DND-41 (cell line): Measurements from ENCODE around the gene CCDC80.

Experiments used
- ATAC-seq: fragments of 200-7000 bp; cut with Tn5 transposase; 3 replicates; pipeline ENCODE4 v1.9.1; 2021; ENCODE audit warnings: low read depth; ENCODE audit not compliant: insufficient read depth
- DNase-seq: peaks from one replicate; pipeline ENCODE4 v3.0.0-alpha.2; 2020
- H2AFZ ChIP-seq: 2 replicates; pipeline ENCODE4 v1.6.0; 2012; ENCODE audit warnings: low read depth, low read length
- H3K27ac ChIP-seq: 2 replicates; pipeline ENCODE4 v1.5.1; 2012; ENCODE audit warnings: low read length, inconsistent platforms
- H3K27me3 ChIP-seq: fragments of 200-600 bp; sonication (generic); 2 replicates; pipeline ENCODE4 v1.6.0; 2012; ENCODE audit warnings: low read length, mild to moderate bottlenecking, inconsistent platforms; ENCODE audit not compliant: insufficient read depth, poor library complexity
- H3K36me3 ChIP-seq: 2 replicates; pipeline ENCODE4 v1.5.1; 2012; ENCODE audit warnings: low read length, inconsistent platforms; ENCODE audit not compliant: insufficient read depth
- H3K4me1 ChIP-seq: 2 replicates; pipeline ENCODE4 v1.5.1; 2012; ENCODE audit warnings: mild to moderate bottlenecking, low read length; ENCODE audit not compliant: insufficient read depth
- H3K4me2 ChIP-seq: 2 replicates; pipeline ENCODE4 v1.6.0; 2012; ENCODE audit warnings: mild to moderate bottlenecking, moderate library complexity, low read length, inconsistent platforms; ENCODE audit not compliant: insufficient read depth
- H3K4me3 ChIP-seq, 2 experiments: fragments of 200-600 bp in 1 of 2; shearing (Covaris generic) in 1 of 2; 2 replicates each; pipeline ENCODE4 v1.5.1; 2012 to 2016; ENCODE audit warnings: inconsistent platforms in 2 of 2, low read length in 2 of 2, mild to moderate bottlenecking in 2 of 2, low read depth in 1 of 2, moderate library complexity in 1 of 2
- H3K79me2 ChIP-seq: 2 replicates; pipeline ENCODE4 v1.6.0; 2012; ENCODE audit warnings: low read length, inconsistent platforms; ENCODE audit not compliant: insufficient read depth
- H3K9ac ChIP-seq: 2 replicates; pipeline ENCODE4 v1.6.0; 2012; ENCODE audit warnings: low read depth, mild to moderate bottlenecking, inconsistent platforms, low read length, moderate library complexity
- H3K9me3 ChIP-seq: 2 replicates; pipeline ENCODE4 v1.5.1; 2012; ENCODE audit warnings: low read length, moderate library complexity, mild to moderate bottlenecking, inconsistent platforms; ENCODE audit not compliant: insufficient read depth, severe bottlenecking
- H4K20me1 ChIP-seq: 2 replicates; pipeline ENCODE4 v1.6.0; 2012; ENCODE audit warnings: low read length; ENCODE audit not compliant: insufficient read depth
- CTCF ChIP-seq: IDR thresholded peaks from 2 replicates; pipeline ENCODE4 v1.5.1; 2012; ENCODE audit warnings: borderline replicate concordance, low read length, moderate library complexity, mild to moderate bottlenecking; ENCODE audit not compliant: poor library complexity, severe bottlenecking; ENCODE audit errors: extremely low read depth
- EZH2 ChIP-seq: IDR thresholded peaks from 3 replicates; pipeline ENCODE4 v1.6.1; 2012; ENCODE audit warnings: borderline replicate concordance, low read depth, mild to moderate bottlenecking, moderate library complexity, low read length, inconsistent platforms; ENCODE audit not compliant: severe bottlenecking

The CCDC80 gene

DNA sequence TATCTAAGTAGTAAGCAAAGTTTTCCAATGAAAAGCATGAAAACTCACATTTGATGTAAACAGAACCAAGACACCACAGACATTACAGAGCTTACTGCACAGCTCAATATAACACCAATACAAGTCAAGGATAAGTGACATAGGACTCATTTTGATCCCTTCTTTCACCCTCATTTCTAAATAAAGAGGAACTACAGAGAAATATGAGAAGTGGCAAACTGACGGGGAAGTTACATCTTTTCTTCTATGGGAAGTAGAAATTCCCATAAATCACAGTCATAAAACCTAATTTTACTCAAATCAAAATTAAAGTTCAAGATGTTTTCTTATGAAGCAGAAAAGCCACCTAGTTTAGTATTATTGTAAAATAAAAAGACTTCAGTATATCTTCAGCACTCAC is 83.0 kb downstream of the CCDC80 start:
- no peak overlapping the region for H3K4me3 ChIP-seq
- peaks cover 88% of the 10 kb centered on the region for H3K79me2 ChIP-seq
- no peak overlapping the region for H3K9ac ChIP-seq
- peaks cover 4% of the 10 kb centered on the region; the same call in 1 of the 2 replicates for H4K20me1 ChIP-seq
- no peak overlapping the region for H2AFZ ChIP-seq
- no peak for TF ChIP-seq CTCF
- no peak for TF ChIP-seq EZH2
- H3K9me3 ChIP-seq, result peaks cover 2% of the 10 kb centered on the region
- peaks cover 33% of the 10 kb centered on the region for H3K36me3 ChIP-seq
- DNase-seq, result no peak
- no peaks in the 10 kb centered on the region for H3K27me3 ChIP-seq
- no peak for ATAC-seq
- H3K27ac ChIP-seq, result no peak overlapping the region
- H3K4me2 ChIP-seq, result peak overlapping the region; percentile 80; the same call in 1 of the 2 replicates
- peaks cover 33% of the 10 kb centered on the region for H3K4me1 ChIP-seq

- no peak overlapping the region for H2AFZ ChIP-seq
- H3K36me3 ChIP-seq, result peaks cover 44% of the 10 kb centered on the region
- peak overlapping the region; percentile 22; the same call in 1 of the 2 replicates for H3K4me2 ChIP-seq
- H3K9ac ChIP-seq, result no peak overlapping the region
- no peak for TF ChIP-seq EZH2
- no peak for TF ChIP-seq CTCF
- H3K9me3 ChIP-seq, result peaks cover 2% of the 10 kb centered on the region
- DNase-seq, result no peak
- no peak for ATAC-seq
- H3K4me1 ChIP-seq, result peaks cover 27% of the 10 kb centered on the region
- H3K27ac ChIP-seq, result no peak overlapping the region
- H3K79me2 ChIP-seq, result peaks cover 88% of the 10 kb centered on the region
- no peak overlapping the region for H3K4me3 ChIP-seq
- no peaks in the 10 kb centered on the region for H3K27me3 ChIP-seq
- H4K20me1 ChIP-seq, result peaks cover 10% of the 10 kb centered on the region; the same call in 1 of the 2 replicates
Observed at GRCh38 chr3:112555535-112556170, 85.3 kb downstream of the CCDC80 start.

- Histone ChIP-seq H3K9me3 (peaks cover 2% of the 10 kb centered on the region), H3K27ac (no peak overlapping the region), H3K9ac (no peak overlapping the region), H3K4me2 (no peak overlapping the region), H4K20me1 (peaks cover 6% of the 10 kb centered on the region; the same call in 1 of the 2 replicates), H3K4me3 (no peak overlapping the region), H3K4me1 (0 out of 2 replicates have a peak, but pooled peaks cover 1% of the 10 kb centered on the region), H3K79me2 (peaks cover 57% of the 10 kb centered on the region), H3K36me3 (peaks cover 62% of the 10 kb centered on the region), H2AFZ (no peak overlapping the region), H3K27me3 (no peaks in the 10 kb centered on the region)
- DNase-seq, result no peak
- no peak for ATAC-seq
- TF ChIP-seq EZH2, result no peak
- no peak for TF ChIP-seq CTCF
Observed at GRCh38 chr3:112550859-112551258, 90.1 kb downstream of the CCDC80 start.
